DOHH2 (cell line): ENCODE data around the gene SLC2A8.
A peak's percentile ranks its signal among the peaks of the same experiment; 100 is the strongest.

ENCODE experiments used
- H3F3A ChIP-seq: fragments of 200-600 bp; sonication (generic), shearing (Covaris generic); 2 replicates; pipeline ENCODE4 v1.6.0; 2016; ENCODE audit warnings: antibody characterized with exemption, mild to moderate bottlenecking; ENCODE audit not compliant: control insufficient read depth, insufficient read depth
- H3K27ac ChIP-seq: fragments of 200-600 bp; sonication (generic); 2 replicates; pipeline ENCODE4 v1.5.1; 2014; ENCODE audit warnings: low read depth, mild to moderate bottlenecking, low read length, moderate library complexity
- H3K27me3 ChIP-seq: fragments of 200-600 bp; sonication (generic); 2 replicates; pipeline ENCODE4 v1.6.1; 2014; ENCODE audit warnings: mild to moderate bottlenecking, low read length, mixed read lengths; ENCODE audit not compliant: control insufficient read depth
- H3K36me3 ChIP-seq: fragments of 200-600 bp; sonication (generic); 2 replicates; pipeline ENCODE4 v1.6.1; 2014; ENCODE audit warnings: mild to moderate bottlenecking, low read length, moderate library complexity, mixed read lengths; ENCODE audit not compliant: control insufficient read depth
- H3K4me1 ChIP-seq: fragments of 200-600 bp; sonication (generic); 2 replicates; pipeline ENCODE4 v1.6.1; 2014; ENCODE audit warnings: mild to moderate bottlenecking, low read length, mixed read lengths; ENCODE audit not compliant: control insufficient read depth
- H3K4me2 ChIP-seq: fragments of 200-600 bp; sonication (generic); 2 replicates; pipeline ENCODE4 v1.6.0; 2014; ENCODE audit warnings: mild to moderate bottlenecking, low read length, moderate library complexity
- H3K4me3 ChIP-seq: fragments of 200-600 bp; sonication (generic); 2 replicates; pipeline ENCODE4 v1.5.1; 2014; ENCODE audit warnings: mild to moderate bottlenecking, low read length, mixed read lengths
- H3K79me2 ChIP-seq: fragments of 200-600 bp; sonication (generic); 2 replicates; pipeline ENCODE4 v1.6.1; 2014; ENCODE audit warnings: mild to moderate bottlenecking, low read length, mixed read lengths; ENCODE audit not compliant: control insufficient read depth
- H3K9me2 ChIP-seq: fragments of 200-600 bp; sonication (generic); replicated peaks from 2 replicates; pipeline ENCODE4 v1.6.1; 2014; ENCODE audit warnings: mild to moderate bottlenecking, low read length, mixed read lengths; ENCODE audit not compliant: control insufficient read depth
- H3K9me3 ChIP-seq: fragments of 200-600 bp; sonication (generic); 2 replicates; pipeline ENCODE4 v1.6.1; 2014; ENCODE audit warnings: antibody characterized with exemption, low read length, mixed read lengths; ENCODE audit not compliant: control insufficient read depth, insufficient read depth
- H4K20me1 ChIP-seq: fragments of 200-600 bp; sonication (generic); 2 replicates; pipeline ENCODE4 v1.6.0; 2014; ENCODE audit warnings: low read depth, mild to moderate bottlenecking, antibody characterized with exemption, low read length, moderate library complexity; ENCODE audit not compliant: control insufficient read depth, insufficient read depth
- CTCF ChIP-seq: fragments of 200-600 bp; sonication (generic); IDR thresholded peaks from one replicate; pipeline ENCODE4 v1.5.1; 2014; ENCODE audit warnings: antibody characterized with exemption, mild to moderate bottlenecking, low read depth, low read length; ENCODE audit not compliant: poor library complexity, severe bottlenecking
- EZH2phosphoT487 ChIP-seq: fragments of 200-600 bp; sonication (generic); IDR thresholded peaks from 2 replicates; pipeline ENCODE4 v1.6.1; 2017; ENCODE audit warnings: borderline replicate concordance, mild to moderate bottlenecking, antibody characterized with exemption, low read length, moderate library complexity, mixed read lengths

SLC2A8 gene

GRCh38 chr9:127450243-127450760 lies 53.3 kb downstream of the SLC2A8 start:
- peaks cover 22% of the 10 kb centered on the region for H4K20me1 ChIP-seq
- no peaks in the 10 kb centered on the region for H3K27me3 ChIP-seq
- H3K27ac ChIP-seq: peak overlapping the region; percentile 93
- TF ChIP-seq EZH2phosphoT487 (no peak), CTCF (no peak)
- H3K9me2 ChIP-seq: no peaks in the 10 kb centered on the region
- peak overlapping the region; percentile 98 for H3K4me3 ChIP-seq
- peaks cover 58% of the 10 kb centered on the region for H3F3A ChIP-seq
- no peaks in the 10 kb centered on the region for H3K9me3 ChIP-seq
- peaks cover 51% of the 10 kb centered on the region for H3K79me2 ChIP-seq
- H3K4me2 ChIP-seq: peak overlapping the region; percentile 97
- H3K4me1 ChIP-seq: peaks cover 29% of the 10 kb centered on the region
- peaks cover 64% of the 10 kb centered on the region for H3K36me3 ChIP-seq

GRCh38 chr9:127450830-127451607 lies 54.0 kb downstream of the SLC2A8 start, which contains the start of the genes LRSAM1 and RPL12:
TSS of gene LRSAM1 (plus strand) at chr9:127451510. CDS start at chr9:127454528, 3,018 bp downstream.
TSS of gene RPL12 (minus strand) at chr9:127451406. CDS start at chr9:127451317, 89 bp downstream.
- H3K9me3 ChIP-seq: no peaks in the 10 kb centered on the region
- H4K20me1 ChIP-seq: peaks cover 22% of the 10 kb centered on the region
- no peaks in the 10 kb centered on the region for H3K27me3 ChIP-seq
- H3K79me2 ChIP-seq: peaks cover 51% of the 10 kb centered on the region
- peak within 1 kb of the TSS; percentile 98 for H3K4me3 ChIP-seq
- peaks cover 63% of the 10 kb centered on the region for H3K36me3 ChIP-seq
- H3F3A ChIP-seq: peaks cover 54% of the 10 kb centered on the region
- no peaks in the 10 kb centered on the region for H3K9me2 ChIP-seq
- H3K4me2 ChIP-seq: peak within 1 kb of the TSS; percentile 97
- H3K27ac ChIP-seq: peak within 1 kb of the TSS; percentile 93
- TF ChIP-seq EZH2phosphoT487: no peak
- TF ChIP-seq CTCF: no peak
- H3K4me1 ChIP-seq: peaks cover 36% of the 10 kb centered on the region

- Histone ChIP-seq H3K4me2 (peak overlapping the region; percentile 97), H3K4me3 (peak overlapping the region; percentile 98), H3F3A (peaks cover 49% of the 10 kb centered on the region), H3K4me1 (peaks cover 36% of the 10 kb centered on the region), H3K27me3 (no peaks in the 10 kb centered on the region), H3K36me3 (peaks cover 58% of the 10 kb centered on the region), H3K79me2 (peaks cover 51% of the 10 kb centered on the region), H3K9me2 (no peaks in the 10 kb centered on the region), H3K27ac (peak overlapping the region; percentile 93), H3K9me3 (no peaks in the 10 kb centered on the region), H4K20me1 (peaks cover 22% of the 10 kb centered on the region)
- TF ChIP-seq EZH2phosphoT487: no peak
- TF ChIP-seq CTCF: no peak
Observed at GRCh38 chr9:127451608-127451857, 54.6 kb downstream of the SLC2A8 start.
